Heart left ventricle (tissue), 16 donors: ENCODE results near the gene ANO2. TPM values are rescaled to one million over a fixed set of nuclear protein-coding genes. Genes with fewer than 3 reads are reported as not detected.

ENCODE experiments used
- ATAC-seq, 4 donors: fragments of 200-7000 bp; cut with Tn5 transposase; one replicate each; pipeline ENCODE4 v1.9.1; 2020 to 2022; ENCODE audit warnings: moderate library complexity in 4 of 4, mild to moderate bottlenecking in 3 of 4, moderate number of reproducible peaks in 1 of 4
- DNase-seq, 5 donors: peaks; one replicate each; pipeline ENCODE4 v3.0.0-alpha.2; 2020
- H3K27ac ChIP-seq, 12 donors: fragments of 200-600 bp; sonication (generic) in 4 of 12; one replicate each; pipeline versions ENCODE4 v1.5.0 to v1.8.0; 2016 to 2022; ENCODE audit warnings: mild to moderate bottlenecking in 2 of 12
- H3K27me3 ChIP-seq, 9 donors: fragments of 200-600 bp; sonication (generic) in 2 of 9; one replicate each; pipeline versions ENCODE4 v1.5.1 to v1.8.0; 2016 to 2022; ENCODE audit warnings: mild to moderate bottlenecking in 3 of 9
- H3K36me3 ChIP-seq, 9 donors: fragments of 200-600 bp; sonication (generic) in 2 of 9; one replicate each; pipeline versions ENCODE4 v1.5.0 to v1.8.0; 2018 to 2022; ENCODE audit warnings: mild to moderate bottlenecking in 2 of 9
- H3K4me1 ChIP-seq, 12 donors: fragments of 200-600 bp; sonication (generic) in 4 of 12; one replicate each; pipeline versions ENCODE4 v1.5.0 to v1.8.0; 2016 to 2022; ENCODE audit warnings: mild to moderate bottlenecking in 3 of 12
- H3K4me3 ChIP-seq, 12 donors: fragments of 200-600 bp; sonication (generic) in 4 of 12; one replicate each; pipeline versions ENCODE4 v1.5.0 to v1.8.0; 2017 to 2022; ENCODE audit warnings: mild to moderate bottlenecking in 9 of 12, moderate library complexity in 4 of 12
- H3K9me3 ChIP-seq, 12 donors: fragments of 200-600 bp; sonication (generic) in 4 of 12; one replicate each; pipeline versions ENCODE4 v1.5.0 to v1.8.0; 2016 to 2022; ENCODE audit warnings: mild to moderate bottlenecking in 1 of 12
- POLR2A ChIP-seq, 2 donors: fragments of 450-650 bp; IDR thresholded peaks; one replicate each; pipeline ENCODE4 v1.6.1; 2017; ENCODE audit warnings: antibody characterized with exemption in 2 of 2, mild to moderate bottlenecking in 2 of 2, moderate library complexity in 2 of 2
- WGBS, 4 donors: extraction: QIAGEN DNeasy Blood & Tissue Kit in 2 of 4; methylation state at CpG; one replicate each; pipeline versions ENCODE4 v1.1.5 to v1.1.7; 2013 to 2018; 5-methylcytosine and 5-hydroxymethylcytosine counted together
- intact Hi-C, 10 donors: fragments of 100-400 bp; cut with DNase I; formaldehyde crosslinking; loops; one replicate each; pipeline versions ENCODE4 v1.11.1 to v1.14.2; 2022
- polyA plus RNA-seq, 2 donors: library from polyadenylated mRNA; stranded (reverse); fragments of 200-250 nt; gene quantifications; one replicate each; pipeline ENCODE4 v1.2.3, GENCODE V29; 2013
- total RNA-seq, 9 donors: library from RNA; depleted of rRNA in 2 of 9; stranded (reverse); fragments of >200 nt in 2 of 9; fragmentation: NEBNext Ultra II Directional in 3 of 9; extraction: Animal tissue kit (Norgen Biotek cat#: 25700) in 3 of 9; gene quantifications; one replicate each; pipeline versions ENCODE4 v1.1.0 to v1.2.4, GENCODE V29; 2016 to 2023
- TF ChIP-seq, protein P1 (sequence below), 12 donors: fragments of 200-600 bp; sonication (generic) in 4 of 12; IDR thresholded peaks; one replicate each; pipeline versions ENCODE4 v1.5.0 to v1.8.0; 2018 to 2022; ENCODE audit warnings: antibody characterized with exemption in 12 of 12, mild to moderate bottlenecking in 5 of 12
- donor health status: ischemic (EF 13 %, LVEDD 7.1; RV severe dilation, severe dysfunction).
- donor health status: healthy with polysubstance abuse.
- donor health status: DM: no; HTN: yes; CAD: no.
- donor health status: DM: no; HTN: no; CAD: no.
- donor health status: ischemic (EF 25% LVEDD 6.9; RV normal size, moderate dysfunction).
- donor health status: ischemic (EF 25% LVEDD 5.7; RV mildly dilated, moderate dysfunction).
- donor health status: healthy.
- donor health status: DM: yes; HTN: yes; CAD: no.
- donor health status: ischemic (EF 35%, LVEDD 5.7; RV mildly dilated, moderate dysfunction).
- donor health status: nonischemic (EF 11% LVEDD 7.7; RV severe dilation, severe dysfunction).
- donor health status: DM: yes; HTN: yes; CAD: no.
- donor health status: PGD.
- donor health status: ischemic (EF 29% LVEDD 5.4; RV normal size, mild dysfunction).
- donor health status: nonischemic (EF 23%, LVEDD 6.1; RV moderate dilation, normal function).

The ANO2 gene
- total and polyA plus RNA-seq, 11 donors, result 3.4 to 19.4 (median 9.4) TPM

GRCh38 chr12:5533368-5533767, 411.7 kb downstream of the ANO2 start:
- 73 to 83% (median 78%) methylated on average over 3 of the region's 3 CpGs for WGBS, 4 donors
- no peak for ATAC-seq
- no peak overlapping the region for H3K4me3 ChIP-seq
- no peaks in the 10 kb centered on the region for H3K36me3 ChIP-seq
- H3K4me1 ChIP-seq, result no peaks in the 10 kb centered on the region
- DNase-seq, result no peak
- TF ChIP-seq, protein P1, sequence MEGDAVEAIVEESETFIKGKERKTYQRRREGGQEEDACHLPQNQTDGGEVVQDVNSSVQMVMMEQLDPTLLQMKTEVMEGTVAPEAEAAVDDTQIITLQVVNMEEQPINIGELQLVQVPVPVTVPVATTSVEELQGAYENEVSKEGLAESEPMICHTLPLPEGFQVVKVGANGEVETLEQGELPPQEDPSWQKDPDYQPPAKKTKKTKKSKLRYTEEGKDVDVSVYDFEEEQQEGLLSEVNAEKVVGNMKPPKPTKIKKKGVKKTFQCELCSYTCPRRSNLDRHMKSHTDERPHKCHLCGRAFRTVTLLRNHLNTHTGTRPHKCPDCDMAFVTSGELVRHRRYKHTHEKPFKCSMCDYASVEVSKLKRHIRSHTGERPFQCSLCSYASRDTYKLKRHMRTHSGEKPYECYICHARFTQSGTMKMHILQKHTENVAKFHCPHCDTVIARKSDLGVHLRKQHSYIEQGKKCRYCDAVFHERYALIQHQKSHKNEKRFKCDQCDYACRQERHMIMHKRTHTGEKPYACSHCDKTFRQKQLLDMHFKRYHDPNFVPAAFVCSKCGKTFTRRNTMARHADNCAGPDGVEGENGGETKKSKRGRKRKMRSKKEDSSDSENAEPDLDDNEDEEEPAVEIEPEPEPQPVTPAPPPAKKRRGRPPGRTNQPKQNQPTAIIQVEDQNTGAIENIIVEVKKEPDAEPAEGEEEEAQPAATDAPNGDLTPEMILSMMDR (IDR thresholded peaks at IDR 0.05), result no peak
- TF ChIP-seq POLR2A (IDR thresholded peaks at IDR 0.05), result no peak
- peaks cover 0 to 10% (median 0%) of the 10 kb centered on the region in 12 donors for H3K9me3 ChIP-seq
- no peaks in the 10 kb centered on the region for H3K27me3 ChIP-seq
- intact Hi-C loops, result no loop called here
- H3K27ac ChIP-seq, result no peak overlapping the region

DNA sequence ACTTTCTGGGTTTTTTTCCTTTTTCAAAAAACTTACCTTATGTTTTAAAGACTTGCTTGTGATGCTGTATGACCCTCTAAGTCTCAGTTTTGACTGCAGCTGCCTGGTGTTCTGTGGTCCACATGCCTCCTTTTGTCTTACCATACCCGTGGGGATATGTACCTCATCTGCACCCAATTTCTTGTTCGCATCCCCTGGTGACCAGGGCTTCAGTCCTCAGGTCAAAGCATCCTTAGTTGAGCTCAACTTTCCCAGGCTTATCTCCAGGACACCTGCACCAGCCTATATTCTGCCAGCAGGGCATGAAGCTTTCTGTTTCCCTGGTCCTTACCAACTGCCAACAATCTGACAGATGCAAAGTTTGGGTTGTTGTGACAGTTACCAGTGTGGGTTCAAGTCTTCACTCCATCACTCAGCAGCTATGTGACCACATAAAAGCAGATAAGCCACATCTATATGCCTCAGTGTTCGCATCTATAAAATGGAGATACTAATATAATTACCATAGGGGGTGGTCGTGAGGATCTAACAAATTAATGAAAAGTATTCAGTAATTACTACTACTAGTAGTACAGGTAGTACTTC, 419.2 kb downstream of the ANO2 start:
- Histone ChIP-seq H3K4me1 (no peaks in the 10 kb centered on the region), H3K36me3 (no peaks in the 10 kb centered on the region), H3K4me3 (no peak overlapping the region), H3K27ac (no peak overlapping the region), H3K9me3 (no peaks in the 10 kb centered on the region), H3K27me3 (no peaks in the 10 kb centered on the region)
- ATAC-seq (no peak), DNase-seq (no peak)
- TF ChIP-seq POLR2A (IDR thresholded peaks at IDR 0.05), result no peak
- TF ChIP-seq, protein P1 (IDR thresholded peaks at IDR 0.05), result no peak
- 89 to 97% (median 93%) methylated on average over 4 of the region's 4 CpGs for WGBS, 4 donors
- intact Hi-C loops, result no loop called here

- peak in 1 of 4 donors; percentile 37 for ATAC-seq
- 84 to 88% (median 85%) methylated on average over 14 to 15 of the region's 15 CpGs for WGBS, 4 donors
Measured at GRCh38 chr12:5524769-5525436, 420.2 kb downstream of the ANO2 start.

GRCh38 chr12:5524116-5524768, 420.8 kb downstream of the ANO2 start:
- TF ChIP-seq, protein P1 (IDR thresholded peaks at IDR 0.05), result no peak
- no peak for TF ChIP-seq POLR2A (IDR thresholded peaks at IDR 0.05)
- DNase-seq, result no peak
- no peaks in the 10 kb centered on the region for H3K36me3 ChIP-seq
- WGBS, 4 donors, result 92 to 96% (median 93%) methylated on average over 12 of the region's 12 CpGs
- H3K9me3 ChIP-seq, result no peaks in the 10 kb centered on the region
- intact Hi-C loops, result no loop called here
- no peaks in the 10 kb centered on the region for H3K27me3 ChIP-seq
- H3K27ac ChIP-seq, result no peak overlapping the region
- no peaks in the 10 kb centered on the region for H3K4me1 ChIP-seq
- no peak for ATAC-seq
- no peak overlapping the region for H3K4me3 ChIP-seq

More at GRCh38 chr12:5524769-5525436, 420.2 kb downstream of the ANO2 start:
- H3K4me3 ChIP-seq, result no peak overlapping the region
- no peaks in the 10 kb centered on the region for H3K9me3 ChIP-seq
- no peak overlapping the region for H3K27ac ChIP-seq
- no peaks in the 10 kb centered on the region for H3K4me1 ChIP-seq
- no peak for DNase-seq
- intact Hi-C loops, result no loop called here
- no peaks in the 10 kb centered on the region for H3K27me3 ChIP-seq
- TF ChIP-seq, protein P1 (IDR thresholded peaks at IDR 0.05), result no peak
- no peak for TF ChIP-seq POLR2A (IDR thresholded peaks at IDR 0.05)
- no peaks in the 10 kb centered on the region for H3K36me3 ChIP-seq
